HEK293 (cell line): ENCODE results near the gene MPG.

Experiments
- BCL11B ChIP-seq: fragments of 450-650 bp; formaldehyde crosslinking; IDR thresholded peaks from 2 replicates; pipeline ENCODE4 v1.5.1; 2016; ENCODE audit warnings: low read depth, missing biosample characterization, missing genetic modification characterization
- KLF7 ChIP-seq: fragments of 450-650 bp; formaldehyde crosslinking; IDR thresholded peaks from 2 replicates; pipeline ENCODE4 v1.5.1; 2016; ENCODE audit warnings: missing biosample characterization, missing genetic modification characterization, borderline replicate concordance
- KLF8 ChIP-seq: fragments of 450-650 bp; formaldehyde crosslinking; IDR thresholded peaks from 2 replicates; pipeline ENCODE4 v1.5.1; 2016; ENCODE audit warnings: missing biosample characterization, missing genetic modification characterization
- OSR2 ChIP-seq: fragments of 450-650 bp; formaldehyde crosslinking; IDR thresholded peaks from 2 replicates; pipeline ENCODE4 v1.5.1; 2016; ENCODE audit warnings: missing biosample characterization, missing genetic modification characterization
- REPIN1 ChIP-seq: fragments of 450-650 bp; formaldehyde crosslinking; IDR thresholded peaks from 2 replicates; pipeline ENCODE4 v1.5.1; 2017; ENCODE audit warnings: missing biosample characterization, missing genetic modification characterization, low read depth
- WT1 ChIP-seq: fragments of 450-650 bp; formaldehyde crosslinking; IDR thresholded peaks from 2 replicates; pipeline ENCODE4 v1.5.1; 2016; ENCODE audit warnings: missing biosample characterization, missing genetic modification characterization
- YY2 ChIP-seq: fragments of 450-650 bp; formaldehyde crosslinking; IDR thresholded peaks from 2 replicates; pipeline ENCODE4 v1.5.1; 2016; ENCODE audit warnings: missing biosample characterization, missing genetic modification characterization
- ZBTB17 ChIP-seq: fragments of 450-650 bp; formaldehyde crosslinking; IDR thresholded peaks from 2 replicates; pipeline ENCODE4 v1.5.1; 2016; ENCODE audit warnings: missing biosample characterization, missing genetic modification characterization
- ZFP41 ChIP-seq: fragments of 450-650 bp; formaldehyde crosslinking; IDR thresholded peaks from 2 replicates; pipeline ENCODE4 v1.5.1; 2016; ENCODE audit warnings: missing biosample characterization, missing genetic modification characterization, borderline replicate concordance
- ZNF10 ChIP-seq: fragments of 450-650 bp; formaldehyde crosslinking; IDR thresholded peaks from 2 replicates; pipeline ENCODE4 v1.5.1; 2017; ENCODE audit warnings: missing biosample characterization, missing genetic modification characterization
- ZNF112 ChIP-seq: fragments of 450-650 bp; formaldehyde crosslinking; IDR thresholded peaks from 2 replicates; pipeline ENCODE4 v1.5.0; 2017; ENCODE audit warnings: missing biosample characterization, missing genetic modification characterization
- ZNF16 ChIP-seq: fragments of 450-650 bp; formaldehyde crosslinking; IDR thresholded peaks from 2 replicates; pipeline ENCODE4 v1.5.1; 2016; ENCODE audit warnings: low read depth, missing biosample characterization, missing genetic modification characterization
- ZNF202 ChIP-seq: fragments of 450-650 bp; formaldehyde crosslinking; IDR thresholded peaks from 2 replicates; pipeline ENCODE4 v1.5.1; 2016; ENCODE audit warnings: missing biosample characterization, missing genetic modification characterization, borderline replicate concordance
- ZNF354C ChIP-seq: fragments of 450-650 bp; formaldehyde crosslinking; IDR thresholded peaks from 2 replicates; pipeline ENCODE4 v1.5.1; 2016; ENCODE audit warnings: missing biosample characterization, missing genetic modification characterization, low read depth, borderline replicate concordance
- ZNF404 ChIP-seq: fragments of 450-650 bp; formaldehyde crosslinking; IDR thresholded peaks from 2 replicates; pipeline ENCODE4 v1.5.1; 2017; ENCODE audit warnings: missing biosample characterization, missing genetic modification characterization
- ZNF433 ChIP-seq: fragments of 450-650 bp; formaldehyde crosslinking; IDR thresholded peaks from 2 replicates; pipeline ENCODE4 v1.5.1; 2016; ENCODE audit warnings: missing biosample characterization, missing genetic modification characterization, low read depth
- ZNF473 ChIP-seq: fragments of 450-650 bp; formaldehyde crosslinking; IDR thresholded peaks from 2 replicates; pipeline ENCODE4 v1.5.1; 2017; ENCODE audit warnings: missing biosample characterization, missing genetic modification characterization
- ZNF510 ChIP-seq: fragments of 450-650 bp; formaldehyde crosslinking; IDR thresholded peaks from 2 replicates; pipeline ENCODE4 v1.5.1; 2018; ENCODE audit warnings: mild to moderate bottlenecking, missing genetic modification characterization, missing biosample characterization; ENCODE audit not compliant: insufficient replicate concordance
- ZNF544 ChIP-seq: fragments of 450-650 bp; formaldehyde crosslinking; IDR thresholded peaks from 2 replicates; pipeline ENCODE4 v1.5.0; 2017; ENCODE audit warnings: missing biosample characterization, missing genetic modification characterization
- ZNF548 ChIP-seq: fragments of 450-650 bp; formaldehyde crosslinking; IDR thresholded peaks from 2 replicates; pipeline ENCODE4 v1.5.1; 2016; ENCODE audit warnings: missing biosample characterization, missing genetic modification characterization
- ZNF555 ChIP-seq: fragments of 450-650 bp; formaldehyde crosslinking; conservative IDR thresholded peaks from 2 replicates; pipeline ENCODE4 v1.5.1; 2017; ENCODE audit warnings: missing biosample characterization, mild to moderate bottlenecking, missing genetic modification characterization, inconsistent platforms
- ZNF600 ChIP-seq: fragments of 450-650 bp; formaldehyde crosslinking; IDR thresholded peaks from 2 replicates; pipeline ENCODE4 v1.5.1; 2016; ENCODE audit warnings: missing biosample characterization, missing genetic modification characterization
- ZNF626 ChIP-seq: fragments of 450-650 bp; sonication (Bioruptor Pico); formaldehyde crosslinking; IDR thresholded peaks from 2 replicates; pipeline ENCODE4 v1.5.1; 2018; ENCODE audit warnings: missing biosample characterization, missing genetic modification characterization, inconsistent platforms
- ZNF791 ChIP-seq: fragments of 450-650 bp; formaldehyde crosslinking; IDR thresholded peaks from 2 replicates; pipeline ENCODE4 v1.5.1; 2016; ENCODE audit warnings: missing biosample characterization, missing genetic modification characterization
- ZSCAN16 ChIP-seq: fragments of 450-650 bp; formaldehyde crosslinking; IDR thresholded peaks from 2 replicates; pipeline ENCODE4 v1.5.1; 2016; ENCODE audit warnings: missing biosample characterization, missing genetic modification characterization
- TF ChIP-seq, protein P1 (sequence below): fragments of 450-650 bp; formaldehyde crosslinking; IDR thresholded peaks from 2 replicates; pipeline ENCODE4 v1.5.1; 2016; ENCODE audit warnings: missing biosample characterization, missing genetic modification characterization
- TF ChIP-seq, protein P2 (sequence below): fragments of 450-650 bp; formaldehyde crosslinking; IDR thresholded peaks from 2 replicates; pipeline ENCODE4 v1.5.1; 2016; ENCODE audit warnings: missing biosample characterization, missing genetic modification characterization
- TF ChIP-seq, protein P3 (sequence below): IDR thresholded peaks from 2 replicates; pipeline ENCODE4 v1.6.1; 2011; ENCODE audit warnings: mild to moderate bottlenecking, low read depth, low read length, borderline replicate concordance
- TF ChIP-seq, protein P4 (sequence below): fragments of 450-650 bp; formaldehyde crosslinking; optimal IDR thresholded peaks from 2 replicates; pipeline ENCODE3; 2016; ENCODE audit warnings: missing biosample characterization, mild to moderate bottlenecking, missing genetic modification characterization
- TF ChIP-seq, protein P5 (sequence below): fragments of 450-650 bp; formaldehyde crosslinking; IDR thresholded peaks from 2 replicates; pipeline ENCODE4 v1.5.1; 2016; ENCODE audit warnings: missing biosample characterization, missing genetic modification characterization
- TF ChIP-seq, protein P6 (sequence below): fragments of 450-650 bp; formaldehyde crosslinking; IDR thresholded peaks from 2 replicates; pipeline ENCODE4 v1.5.1; 2017; ENCODE audit warnings: missing biosample characterization, missing genetic modification characterization

Gene MPG

DNA sequence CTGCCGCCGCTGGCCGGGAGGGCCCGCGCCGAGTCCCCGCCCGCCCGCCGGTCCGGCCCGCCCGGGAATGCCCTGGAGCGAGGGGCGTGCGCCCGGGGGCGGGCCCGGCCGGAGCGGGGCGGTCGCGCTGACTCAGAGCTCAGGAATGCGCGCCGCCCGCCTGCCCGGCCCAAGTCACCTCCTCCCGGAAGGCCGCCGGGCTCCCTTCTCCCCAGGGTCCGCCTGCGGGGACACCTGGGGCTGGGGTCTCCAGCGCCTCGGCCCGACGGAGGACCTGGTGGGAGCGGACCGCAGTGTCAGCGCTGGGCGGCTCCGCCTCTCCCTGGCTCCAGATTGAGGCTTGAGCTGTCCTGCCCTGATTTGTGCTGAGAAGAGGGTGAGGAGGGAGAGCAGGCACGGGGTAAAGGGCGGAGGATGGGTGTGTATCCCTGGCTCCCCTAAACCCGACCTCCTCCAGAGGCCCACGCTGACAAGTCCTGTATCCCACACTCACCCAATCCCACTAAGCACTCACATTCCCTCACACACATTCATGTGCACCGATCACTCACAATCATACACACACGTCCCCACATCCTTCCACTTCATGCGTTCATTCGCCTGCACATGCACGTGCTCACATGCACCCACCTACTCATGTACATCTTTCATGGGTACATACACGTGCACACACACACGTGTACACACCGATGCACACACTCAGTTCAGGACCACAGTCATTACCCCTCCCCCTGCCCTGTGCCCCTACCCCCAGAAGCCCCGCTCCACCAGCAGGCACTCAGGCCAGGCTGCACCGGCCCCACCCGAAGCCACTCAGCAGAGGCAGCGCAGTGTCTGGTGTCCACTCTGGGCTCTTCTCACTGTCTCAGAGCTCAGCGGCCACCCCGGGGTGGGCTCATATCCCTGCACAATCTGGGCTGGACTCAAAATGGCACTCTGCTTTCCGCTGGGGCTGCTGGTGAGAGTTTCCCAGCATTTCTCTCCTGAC, 5.2 kb upstream of the MPG start, which contains the start of gene RHBDF1 (continued):
- TF ChIP-seq YY2 (tag by site-specific recombination) (no peak), KLF7 (tag by site-specific recombination) (peak; percentile 62; the same call in 1 of the 2 replicates), ZNF548 (tag by site-specific recombination) (no peak), ZNF10 (0 out of 2 replicates have a peak, but pooled peaks have one; percentile 43), ZNF555 (tag by site-specific recombination) (no peak), ZNF202 (tag by site-specific recombination) (no peak), BCL11B (tag by site-specific recombination) (peak; percentile 29; the same call in 1 of the 2 replicates), ZNF473 (tag by site-specific recombination) (no peak), ZNF112 (tag by site-specific recombination) (no peak), ZNF626 (tag by site-specific recombination) (no peak), ZSCAN16 (tag by site-specific recombination) (no peak), ZNF544 (tag by site-specific recombination) (no peak), KLF8 (tag by site-specific recombination) (peak; percentile 50; the same call in 1 of the 2 replicates), ZNF600 (tag by site-specific recombination) (peak; percentile 92), WT1 (tag by site-specific recombination) (peak; percentile 52), ZFP41 (no peak), ZNF16 (tag by site-specific recombination) (no peak), ZNF404 (tag by site-specific recombination) (no peak), ZNF354C (no peak), ZNF510 (tag by site-specific recombination) (no peak), OSR2 (tag by site-specific recombination) (no peak), ZBTB17 (tag by site-specific recombination) (0 out of 2 replicates have a peak, but pooled peaks have one; percentile 17), ZNF791 (tag by site-specific recombination) (no peak), ZNF433 (tag by site-specific recombination) (no peak), REPIN1 (tag by site-specific recombination) (no peak)
- TF ChIP-seq, protein P1, sequence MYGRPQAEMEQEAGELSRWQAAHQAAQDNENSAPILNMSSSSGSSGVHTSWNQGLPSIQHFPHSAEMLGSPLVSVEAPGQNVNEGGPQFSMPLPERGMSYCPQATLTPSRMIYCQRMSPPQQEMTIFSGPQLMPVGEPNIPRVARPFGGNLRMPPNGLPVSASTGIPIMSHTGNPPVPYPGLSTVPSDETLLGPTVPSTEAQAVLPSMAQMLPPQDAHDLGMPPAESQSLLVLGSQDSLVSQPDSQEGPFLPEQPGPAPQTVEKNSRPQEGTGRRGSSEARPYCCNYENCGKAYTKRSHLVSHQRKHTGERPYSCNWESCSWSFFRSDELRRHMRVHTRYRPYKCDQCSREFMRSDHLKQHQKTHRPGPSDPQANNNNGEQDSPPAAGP (tag by site-specific recombination), result peak; percentile 84
- TF ChIP-seq, protein P2, sequence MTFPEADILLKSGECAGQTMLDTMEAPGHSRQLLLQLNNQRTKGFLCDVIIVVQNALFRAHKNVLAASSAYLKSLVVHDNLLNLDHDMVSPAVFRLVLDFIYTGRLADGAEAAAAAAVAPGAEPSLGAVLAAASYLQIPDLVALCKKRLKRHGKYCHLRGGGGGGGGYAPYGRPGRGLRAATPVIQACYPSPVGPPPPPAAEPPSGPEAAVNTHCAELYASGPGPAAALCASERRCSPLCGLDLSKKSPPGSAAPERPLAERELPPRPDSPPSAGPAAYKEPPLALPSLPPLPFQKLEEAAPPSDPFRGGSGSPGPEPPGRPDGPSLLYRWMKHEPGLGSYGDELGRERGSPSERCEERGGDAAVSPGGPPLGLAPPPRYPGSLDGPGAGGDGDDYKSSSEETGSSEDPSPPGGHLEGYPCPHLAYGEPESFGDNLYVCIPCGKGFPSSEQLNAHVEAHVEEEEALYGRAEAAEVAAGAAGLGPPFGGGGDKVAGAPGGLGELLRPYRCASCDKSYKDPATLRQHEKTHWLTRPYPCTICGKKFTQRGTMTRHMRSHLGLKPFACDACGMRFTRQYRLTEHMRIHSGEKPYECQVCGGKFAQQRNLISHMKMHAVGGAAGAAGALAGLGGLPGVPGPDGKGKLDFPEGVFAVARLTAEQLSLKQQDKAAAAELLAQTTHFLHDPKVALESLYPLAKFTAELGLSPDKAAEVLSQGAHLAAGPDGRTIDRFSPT (tag by site-specific recombination), result peak; percentile 62; the same call in 1 of the 2 replicates
- TF ChIP-seq, protein P3, sequence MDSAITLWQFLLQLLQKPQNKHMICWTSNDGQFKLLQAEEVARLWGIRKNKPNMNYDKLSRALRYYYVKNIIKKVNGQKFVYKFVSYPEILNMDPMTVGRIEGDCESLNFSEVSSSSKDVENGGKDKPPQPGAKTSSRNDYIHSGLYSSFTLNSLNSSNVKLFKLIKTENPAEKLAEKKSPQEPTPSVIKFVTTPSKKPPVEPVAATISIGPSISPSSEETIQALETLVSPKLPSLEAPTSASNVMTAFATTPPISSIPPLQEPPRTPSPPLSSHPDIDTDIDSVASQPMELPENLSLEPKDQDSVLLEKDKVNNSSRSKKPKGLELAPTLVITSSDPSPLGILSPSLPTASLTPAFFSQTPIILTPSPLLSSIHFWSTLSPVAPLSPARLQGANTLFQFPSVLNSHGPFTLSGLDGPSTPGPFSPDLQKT, result no peak
- TF ChIP-seq, protein P4, sequence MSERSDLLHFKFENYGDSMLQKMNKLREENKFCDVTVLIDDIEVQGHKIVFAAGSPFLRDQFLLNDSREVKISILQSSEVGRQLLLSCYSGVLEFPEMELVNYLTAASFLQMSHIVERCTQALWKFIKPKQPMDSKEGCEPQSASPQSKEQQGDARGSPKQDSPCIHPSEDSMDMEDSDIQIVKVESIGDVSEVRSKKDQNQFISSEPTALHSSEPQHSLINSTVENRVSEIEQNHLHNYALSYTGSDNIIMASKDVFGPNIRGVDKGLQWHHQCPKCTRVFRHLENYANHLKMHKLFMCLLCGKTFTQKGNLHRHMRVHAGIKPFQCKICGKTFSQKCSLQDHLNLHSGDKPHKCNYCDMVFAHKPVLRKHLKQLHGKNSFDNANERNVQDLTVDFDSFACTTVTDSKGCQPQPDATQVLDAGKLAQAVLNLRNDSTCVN, result peak; percentile 70
- TF ChIP-seq, protein P5, sequence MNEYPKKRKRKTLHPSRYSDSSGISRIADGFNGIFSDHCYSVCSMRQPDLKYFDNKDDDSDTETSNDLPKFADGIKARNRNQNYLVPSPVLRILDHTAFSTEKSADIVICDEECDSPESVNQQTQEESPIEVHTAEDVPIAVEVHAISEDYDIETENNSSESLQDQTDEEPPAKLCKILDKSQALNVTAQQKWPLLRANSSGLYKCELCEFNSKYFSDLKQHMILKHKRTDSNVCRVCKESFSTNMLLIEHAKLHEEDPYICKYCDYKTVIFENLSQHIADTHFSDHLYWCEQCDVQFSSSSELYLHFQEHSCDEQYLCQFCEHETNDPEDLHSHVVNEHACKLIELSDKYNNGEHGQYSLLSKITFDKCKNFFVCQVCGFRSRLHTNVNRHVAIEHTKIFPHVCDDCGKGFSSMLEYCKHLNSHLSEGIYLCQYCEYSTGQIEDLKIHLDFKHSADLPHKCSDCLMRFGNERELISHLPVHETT (tag by site-specific recombination), result no peak
- TF ChIP-seq, protein P6, sequence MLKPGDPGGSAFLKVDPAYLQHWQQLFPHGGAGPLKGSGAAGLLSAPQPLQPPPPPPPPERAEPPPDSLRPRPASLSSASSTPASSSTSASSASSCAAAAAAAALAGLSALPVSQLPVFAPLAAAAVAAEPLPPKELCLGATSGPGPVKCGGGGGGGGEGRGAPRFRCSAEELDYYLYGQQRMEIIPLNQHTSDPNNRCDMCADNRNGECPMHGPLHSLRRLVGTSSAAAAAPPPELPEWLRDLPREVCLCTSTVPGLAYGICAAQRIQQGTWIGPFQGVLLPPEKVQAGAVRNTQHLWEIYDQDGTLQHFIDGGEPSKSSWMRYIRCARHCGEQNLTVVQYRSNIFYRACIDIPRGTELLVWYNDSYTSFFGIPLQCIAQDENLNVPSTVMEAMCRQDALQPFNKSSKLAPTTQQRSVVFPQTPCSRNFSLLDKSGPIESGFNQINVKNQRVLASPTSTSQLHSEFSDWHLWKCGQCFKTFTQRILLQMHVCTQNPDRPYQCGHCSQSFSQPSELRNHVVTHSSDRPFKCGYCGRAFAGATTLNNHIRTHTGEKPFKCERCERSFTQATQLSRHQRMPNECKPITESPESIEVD (tag by site-specific recombination), result no peak
